ENCODE results near the gene SLC51A. TPM values are rescaled to one million over a fixed set of nuclear protein-coding genes. Genes with fewer than 3 reads are reported as not detected.

The SLC51A gene
- total RNA-seq, 1 experiment from 2014 or later, result 6.9 TPM

- TF ChIP-seq, protein P1, sequence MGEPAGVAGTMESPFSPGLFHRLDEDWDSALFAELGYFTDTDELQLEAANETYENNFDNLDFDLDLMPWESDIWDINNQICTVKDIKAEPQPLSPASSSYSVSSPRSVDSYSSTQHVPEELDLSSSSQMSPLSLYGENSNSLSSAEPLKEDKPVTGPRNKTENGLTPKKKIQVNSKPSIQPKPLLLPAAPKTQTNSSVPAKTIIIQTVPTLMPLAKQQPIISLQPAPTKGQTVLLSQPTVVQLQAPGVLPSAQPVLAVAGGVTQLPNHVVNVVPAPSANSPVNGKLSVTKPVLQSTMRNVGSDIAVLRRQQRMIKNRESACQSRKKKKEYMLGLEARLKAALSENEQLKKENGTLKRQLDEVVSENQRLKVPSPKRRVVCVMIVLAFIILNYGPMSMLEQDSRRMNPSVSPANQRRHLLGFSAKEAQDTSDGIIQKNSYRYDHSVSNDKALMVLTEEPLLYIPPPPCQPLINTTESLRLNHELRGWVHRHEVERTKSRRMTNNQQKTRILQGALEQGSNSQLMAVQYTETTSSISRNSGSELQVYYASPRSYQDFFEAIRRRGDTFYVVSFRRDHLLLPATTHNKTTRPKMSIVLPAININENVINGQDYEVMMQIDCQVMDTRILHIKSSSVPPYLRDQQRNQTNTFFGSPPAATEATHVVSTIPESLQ (CRISPR knock-in tag; IDR thresholded peaks at IDR 0.05), result no peak
- TF ChIP-seq, protein P2, sequence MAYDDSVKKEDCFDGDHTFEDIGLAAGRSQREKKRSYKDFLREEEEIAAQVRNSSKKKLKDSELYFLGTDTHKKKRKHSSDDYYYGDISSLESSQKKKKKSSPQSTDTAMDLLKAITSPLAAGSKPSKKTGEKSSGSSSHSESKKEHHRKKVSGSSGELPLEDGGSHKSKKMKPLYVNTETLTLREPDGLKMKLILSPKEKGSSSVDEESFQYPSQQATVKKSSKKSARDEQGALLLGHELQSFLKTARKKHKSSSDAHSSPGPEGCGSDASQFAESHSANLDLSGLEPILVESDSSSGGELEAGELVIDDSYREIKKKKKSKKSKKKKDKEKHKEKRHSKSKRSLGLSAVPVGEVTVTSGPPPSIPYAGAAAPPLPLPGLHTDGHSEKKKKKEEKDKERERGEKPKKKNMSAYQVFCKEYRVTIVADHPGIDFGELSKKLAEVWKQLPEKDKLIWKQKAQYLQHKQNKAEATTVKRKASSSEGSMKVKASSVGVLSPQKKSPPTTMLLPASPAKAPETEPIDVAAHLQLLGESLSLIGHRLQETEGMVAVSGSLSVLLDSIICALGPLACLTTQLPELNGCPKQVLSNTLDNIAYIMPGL (CRISPR knock-in tag; IDR thresholded peaks at IDR 0.05), result no peak
Observed at GRCh38 chr3:196232882-196233251, 16.5 kb downstream of the SLC51A start (continued).

- Mint-ChIP-seq H3K27ac (no peak overlapping the region), H3K4me3 (no peak overlapping the region), H3K9me3 (no peaks in the 10 kb centered on the region), H3K27me3 (ENCODE audit: low read depth) (no peaks in the 10 kb centered on the region), H3K36me3 (no peaks in the 10 kb centered on the region), H3K4me1 (peaks cover 9% of the 10 kb centered on the region)
- DNase-seq (ENCODE audit: low spot score) (no peak), ATAC-seq (no peak)
- ChIA-PET POLR2A (no interaction called here), CTCF (no interaction called here)
- TF ChIP-seq GRHL2 (CRISPR knock-in tag; IDR thresholded peaks at IDR 0.05; ENCODE audit: insufficient replicate concordance, severe bottlenecking) (no peak), MLX (CRISPR knock-in tag; IDR thresholded peaks at IDR 0.05) (no peak), GABPB1 (CRISPR knock-in tag; IDR thresholded peaks at IDR 0.05) (no peak), ZNF232 (CRISPR knock-in tag; IDR thresholded peaks at IDR 0.05) (no peak), ZNF396 (CRISPR knock-in tag; IDR thresholded peaks at IDR 0.05; ENCODE audit: borderline replicate concordance) (no peak)
- TF ChIP-seq, protein P3, sequence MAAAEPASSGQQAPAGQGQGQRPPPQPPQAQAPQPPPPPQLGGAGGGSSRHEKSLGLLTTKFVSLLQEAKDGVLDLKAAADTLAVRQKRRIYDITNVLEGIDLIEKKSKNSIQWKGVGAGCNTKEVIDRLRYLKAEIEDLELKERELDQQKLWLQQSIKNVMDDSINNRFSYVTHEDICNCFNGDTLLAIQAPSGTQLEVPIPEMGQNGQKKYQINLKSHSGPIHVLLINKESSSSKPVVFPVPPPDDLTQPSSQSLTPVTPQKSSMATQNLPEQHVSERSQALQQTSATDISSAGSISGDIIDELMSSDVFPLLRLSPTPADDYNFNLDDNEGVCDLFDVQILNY (CRISPR knock-in tag; IDR thresholded peaks at IDR 0.05), result no peak
- TF ChIP-seq, protein P4, sequence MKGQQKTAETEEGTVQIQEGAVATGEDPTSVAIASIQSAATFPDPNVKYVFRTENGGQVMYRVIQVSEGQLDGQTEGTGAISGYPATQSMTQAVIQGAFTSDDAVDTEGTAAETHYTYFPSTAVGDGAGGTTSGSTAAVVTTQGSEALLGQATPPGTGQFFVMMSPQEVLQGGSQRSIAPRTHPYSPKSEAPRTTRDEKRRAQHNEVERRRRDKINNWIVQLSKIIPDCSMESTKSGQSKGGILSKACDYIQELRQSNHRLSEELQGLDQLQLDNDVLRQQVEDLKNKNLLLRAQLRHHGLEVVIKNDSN (CRISPR knock-in tag; IDR thresholded peaks at IDR 0.05), result no peak
- TF ChIP-seq, protein P5, sequence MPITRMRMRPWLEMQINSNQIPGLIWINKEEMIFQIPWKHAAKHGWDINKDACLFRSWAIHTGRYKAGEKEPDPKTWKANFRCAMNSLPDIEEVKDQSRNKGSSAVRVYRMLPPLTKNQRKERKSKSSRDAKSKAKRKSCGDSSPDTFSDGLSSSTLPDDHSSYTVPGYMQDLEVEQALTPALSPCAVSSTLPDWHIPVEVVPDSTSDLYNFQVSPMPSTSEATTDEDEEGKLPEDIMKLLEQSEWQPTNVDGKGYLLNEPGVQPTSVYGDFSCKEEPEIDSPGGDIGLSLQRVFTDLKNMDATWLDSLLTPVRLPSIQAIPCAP (CRISPR knock-in tag; IDR thresholded peaks at IDR 0.05), result no peak
Observed at GRCh38 chr3:196235452-196236122, 19.3 kb downstream of the SLC51A start.

- POLR2A ChIA-PET, result no interaction called here
- CTCF ChIA-PET, result no interaction called here
- H3K4me3 Mint-ChIP-seq, result no peak overlapping the region
- H3K27ac Mint-ChIP-seq, result no peak overlapping the region
- H3K9me3 Mint-ChIP-seq, result no peaks in the 10 kb centered on the region
- ATAC-seq (no peak), DNase-seq (ENCODE audit: low spot score) (no peak)
- peaks cover 9% of the 10 kb centered on the region for H3K4me1 Mint-ChIP-seq
- no peaks in the 10 kb centered on the region for H3K27me3 Mint-ChIP-seq (ENCODE audit: low read depth)
- peaks cover under 1% of the 10 kb centered on the region for H3K36me3 Mint-ChIP-seq
- TF ChIP-seq HMGA2 (CRISPR knock-in tag; IDR thresholded peaks at IDR 0.05), result no peak
- TF ChIP-seq, protein P6, sequence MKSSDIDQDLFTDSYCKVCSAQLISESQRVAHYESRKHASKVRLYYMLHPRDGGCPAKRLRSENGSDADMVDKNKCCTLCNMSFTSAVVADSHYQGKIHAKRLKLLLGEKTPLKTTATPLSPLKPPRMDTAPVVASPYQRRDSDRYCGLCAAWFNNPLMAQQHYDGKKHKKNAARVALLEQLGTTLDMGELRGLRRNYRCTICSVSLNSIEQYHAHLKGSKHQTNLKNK (CRISPR knock-in tag; IDR thresholded peaks at IDR 0.05), result no peak
- no peak for TF ChIP-seq FOXJ3 (CRISPR knock-in tag; IDR thresholded peaks at IDR 0.05; ENCODE audit: borderline replicate concordance)
- TF ChIP-seq ATF3 (CRISPR knock-in tag; conservative IDR thresholded peaks at IDR 0.05), result no peak
- no peak for TF ChIP-seq ZNF121 (CRISPR knock-in tag; IDR thresholded peaks at IDR 0.05)
- TF ChIP-seq, protein P5 (CRISPR knock-in tag; IDR thresholded peaks at IDR 0.05), result no peak
- no peak for TF ChIP-seq RELA (CRISPR knock-in tag; IDR thresholded peaks at IDR 0.05; ENCODE audit: borderline replicate concordance)
- no peak for TF ChIP-seq JAZF1 (CRISPR knock-in tag; IDR thresholded peaks at IDR 0.05)
- no peak for TF ChIP-seq PREB (CRISPR knock-in tag; IDR thresholded peaks at IDR 0.05; ENCODE audit: borderline replicate concordance)
- TF ChIP-seq, protein P3 (CRISPR knock-in tag; IDR thresholded peaks at IDR 0.05), result no peak
- no peak for TF ChIP-seq ERG (CRISPR knock-in tag; IDR thresholded peaks at IDR 0.05)
- no peak for TF ChIP-seq NR2C2 (CRISPR knock-in tag; IDR thresholded peaks at IDR 0.05)
Observed at GRCh38 chr3:196236223-196236622, 19.9 kb downstream of the SLC51A start.
